ENCODE data around the gene NDNF.

Gene NDNF

DNA sequence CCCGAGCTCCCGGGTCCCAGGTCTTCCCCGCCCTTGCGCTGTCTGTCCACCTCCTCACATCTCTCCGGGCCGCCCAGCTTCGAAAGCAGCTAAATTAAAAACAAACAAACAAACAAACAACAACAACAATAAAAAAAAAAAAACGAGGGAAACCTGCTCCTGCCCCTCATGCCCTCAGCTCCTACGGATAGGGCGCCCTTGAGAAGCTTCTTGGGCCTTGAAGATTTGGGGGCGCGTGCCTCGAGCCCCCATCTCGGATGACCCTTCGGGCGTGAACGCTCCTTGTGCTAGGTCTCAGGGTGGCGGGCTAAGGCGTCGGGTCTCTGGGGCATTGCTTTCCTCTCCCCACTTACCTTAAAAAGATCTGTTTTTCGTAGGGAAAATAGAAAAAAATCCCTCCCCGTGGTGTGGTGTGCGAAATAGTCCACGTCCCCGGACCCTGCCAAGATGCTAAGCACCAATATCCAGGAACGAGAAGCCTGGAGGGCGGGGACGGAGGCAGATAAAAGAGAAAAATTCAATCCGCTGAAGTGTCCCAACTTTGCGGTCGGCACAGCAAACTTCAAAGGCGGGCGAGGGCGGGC lies 603 bp downstream of the NDNF start:
- Histone ChIP-seq H3K27me3 (ENCODE audit: low read depth, low read length) (no peaks in the 10 kb centered on the region), H3K36me3 (replicated peaks; ENCODE audit: low read depth, low read length) (no peaks in the 10 kb centered on the region), H3K27ac (ENCODE audit: low read length) (no peak overlapping the region), H3K79me2 (ENCODE audit: low read length) (no peaks in the 10 kb centered on the region), H3K4me1 (ENCODE audit: low read length) (no peaks in the 10 kb centered on the region), H4K20me1 (ENCODE audit: insufficient read depth, low read length) (no peaks in the 10 kb centered on the region), H3K4me2 (ENCODE audit: low read length) (no peak overlapping the region), H3K9me3 (ENCODE audit: insufficient read depth, low read length) (no peaks in the 10 kb centered on the region), H3K4me3 (ENCODE audit: low read length) (no peak overlapping the region), H2AFZ (ENCODE audit: low read depth, low read length) (no peak overlapping the region), H3K9ac (ENCODE audit: low read length) (no peak overlapping the region)
- TF ChIP-seq, protein P1, sequence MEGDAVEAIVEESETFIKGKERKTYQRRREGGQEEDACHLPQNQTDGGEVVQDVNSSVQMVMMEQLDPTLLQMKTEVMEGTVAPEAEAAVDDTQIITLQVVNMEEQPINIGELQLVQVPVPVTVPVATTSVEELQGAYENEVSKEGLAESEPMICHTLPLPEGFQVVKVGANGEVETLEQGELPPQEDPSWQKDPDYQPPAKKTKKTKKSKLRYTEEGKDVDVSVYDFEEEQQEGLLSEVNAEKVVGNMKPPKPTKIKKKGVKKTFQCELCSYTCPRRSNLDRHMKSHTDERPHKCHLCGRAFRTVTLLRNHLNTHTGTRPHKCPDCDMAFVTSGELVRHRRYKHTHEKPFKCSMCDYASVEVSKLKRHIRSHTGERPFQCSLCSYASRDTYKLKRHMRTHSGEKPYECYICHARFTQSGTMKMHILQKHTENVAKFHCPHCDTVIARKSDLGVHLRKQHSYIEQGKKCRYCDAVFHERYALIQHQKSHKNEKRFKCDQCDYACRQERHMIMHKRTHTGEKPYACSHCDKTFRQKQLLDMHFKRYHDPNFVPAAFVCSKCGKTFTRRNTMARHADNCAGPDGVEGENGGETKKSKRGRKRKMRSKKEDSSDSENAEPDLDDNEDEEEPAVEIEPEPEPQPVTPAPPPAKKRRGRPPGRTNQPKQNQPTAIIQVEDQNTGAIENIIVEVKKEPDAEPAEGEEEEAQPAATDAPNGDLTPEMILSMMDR (IDR thresholded peaks at IDR 0.05; ENCODE audit: low read depth, low read length), result no peak
- TF ChIP-seq EZH2phosphoT487 (IDR thresholded peaks at IDR 0.05; ENCODE audit: low read depth), result no peak

DNA sequence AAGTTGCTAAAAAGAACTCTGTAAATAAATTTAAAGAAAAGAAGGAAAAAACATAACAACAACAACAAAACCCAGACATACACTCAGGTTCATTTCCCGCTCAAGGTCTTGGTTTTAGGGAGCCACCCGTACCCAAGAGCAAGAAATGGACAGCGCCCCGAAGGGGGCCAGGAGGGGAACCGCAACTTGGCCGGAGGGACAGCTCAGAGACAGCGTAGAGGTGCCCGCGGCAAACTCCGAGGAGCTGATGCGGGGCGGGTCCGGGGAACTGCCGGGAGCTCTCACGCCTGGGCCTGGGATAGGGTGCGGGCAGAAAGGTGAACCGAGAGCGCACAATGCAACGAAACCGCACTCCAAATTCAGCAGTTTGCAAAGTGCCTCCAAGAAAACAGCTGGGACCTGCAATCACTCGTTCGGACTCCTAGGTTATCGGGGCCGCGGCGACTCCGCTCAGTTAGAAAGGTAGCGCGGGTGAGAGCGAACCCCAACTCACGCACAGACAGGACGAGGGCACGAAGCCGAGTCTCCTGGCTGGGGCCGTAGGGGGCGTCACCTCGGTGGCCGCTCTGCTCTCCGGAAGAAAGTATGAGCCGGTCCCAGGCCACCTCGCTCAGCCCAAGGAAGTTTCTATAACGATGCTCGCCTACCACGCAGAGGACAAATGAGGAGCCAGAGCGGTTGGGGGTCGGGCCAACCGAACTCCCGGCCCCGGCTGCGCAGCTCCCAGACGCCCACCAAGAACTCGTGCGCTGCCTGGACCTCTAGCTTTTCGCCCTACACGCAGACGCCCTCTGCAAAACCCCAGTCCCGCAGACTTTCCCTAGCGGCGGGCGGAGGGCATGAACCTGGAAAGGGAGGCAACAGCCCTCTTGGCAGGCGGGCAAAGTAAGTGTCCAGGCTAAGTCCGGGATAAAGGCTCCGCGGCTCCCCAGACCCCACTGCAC lies 1.4 kb downstream of the NDNF start:
- H3K4me3 ChIP-seq (ENCODE audit: low read length), result no peak overlapping the region
- H3K27me3 ChIP-seq (ENCODE audit: low read depth, low read length), result no peaks in the 10 kb centered on the region
- no peak overlapping the region for H2AFZ ChIP-seq (ENCODE audit: low read depth, low read length)

DNA sequence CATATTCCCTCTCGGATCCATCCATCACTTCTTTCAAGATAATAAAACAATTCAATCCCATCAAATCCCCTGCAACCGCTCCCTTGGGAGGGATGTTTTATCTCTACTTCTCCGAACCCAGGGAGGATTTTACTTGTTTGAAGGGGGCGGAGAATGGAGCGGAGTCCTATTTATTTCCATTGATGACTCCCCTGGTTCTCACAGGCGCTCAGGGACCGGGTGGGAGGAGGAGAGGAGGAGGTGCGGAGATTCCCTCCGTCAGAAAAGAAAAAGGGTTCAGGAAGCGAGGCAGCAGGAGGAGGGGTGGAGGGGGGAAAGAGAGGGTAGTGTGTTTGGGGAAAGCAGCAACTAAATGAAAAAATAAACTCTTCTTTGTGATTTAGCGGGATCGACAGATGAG lies 2.1 kb downstream of the NDNF start:
- Histone ChIP-seq H2AFZ (ENCODE audit: low read depth, low read length) (no peak overlapping the region), H3K4me2 (ENCODE audit: low read length) (no peak overlapping the region), H3K4me1 (ENCODE audit: low read length) (no peaks in the 10 kb centered on the region), H4K20me1 (ENCODE audit: insufficient read depth, low read length) (no peaks in the 10 kb centered on the region), H3K27me3 (ENCODE audit: low read depth, low read length) (no peaks in the 10 kb centered on the region), H3K4me3 (ENCODE audit: low read length) (no peak overlapping the region), H3K9me3 (ENCODE audit: insufficient read depth, low read length) (no peaks in the 10 kb centered on the region), H3K79me2 (ENCODE audit: low read length) (no peaks in the 10 kb centered on the region), H3K27ac (ENCODE audit: low read length) (no peak overlapping the region), H3K9ac (ENCODE audit: low read length) (no peak overlapping the region), H3K36me3 (replicated peaks; ENCODE audit: low read depth, low read length) (no peaks in the 10 kb centered on the region)
- TF ChIP-seq, protein P1 (IDR thresholded peaks at IDR 0.05; ENCODE audit: low read depth, low read length), result no peak
- TF ChIP-seq EZH2phosphoT487 (IDR thresholded peaks at IDR 0.05; ENCODE audit: low read depth), result no peak

More for the DNA sequence above, 1.4 kb downstream of the NDNF start:
- H3K9me3 ChIP-seq (ENCODE audit: insufficient read depth, low read length), result no peaks in the 10 kb centered on the region
- no peaks in the 10 kb centered on the region for H3K36me3 ChIP-seq (replicated peaks; ENCODE audit: low read depth, low read length)
- H3K27ac ChIP-seq (ENCODE audit: low read length), result no peak overlapping the region
- H3K9ac ChIP-seq (ENCODE audit: low read length), result no peak overlapping the region
- H4K20me1 ChIP-seq (ENCODE audit: insufficient read depth, low read length), result no peaks in the 10 kb centered on the region
- no peak overlapping the region for H3K4me2 ChIP-seq (ENCODE audit: low read length)
- no peaks in the 10 kb centered on the region for H3K79me2 ChIP-seq (ENCODE audit: low read length)
- TF ChIP-seq, protein P1 (IDR thresholded peaks at IDR 0.05; ENCODE audit: low read depth, low read length), result no peak
- no peak for TF ChIP-seq EZH2phosphoT487 (IDR thresholded peaks at IDR 0.05; ENCODE audit: low read depth)
- H3K4me1 ChIP-seq (ENCODE audit: low read length), result no peaks in the 10 kb centered on the region

DNA sequence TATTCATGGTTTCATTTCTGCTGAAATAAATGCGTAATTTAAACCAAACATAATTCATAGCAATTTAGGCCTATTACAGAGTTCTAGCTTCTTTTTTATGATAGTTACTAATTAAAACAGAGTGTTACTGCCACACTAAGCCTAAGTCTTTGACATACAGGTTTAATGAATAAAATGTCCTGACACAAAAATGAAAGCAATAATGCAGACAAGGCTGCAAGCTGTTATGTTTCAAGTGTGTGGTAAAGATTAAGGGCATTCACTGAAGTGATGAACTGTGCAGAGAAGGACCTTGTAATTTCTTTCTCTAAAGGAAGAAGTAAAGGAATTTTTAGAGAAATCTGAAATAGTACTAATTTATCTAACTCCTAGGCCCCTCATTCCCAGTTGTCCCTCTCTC lies 2.9 kb downstream of the NDNF start:
- no peak overlapping the region for H3K27ac ChIP-seq (ENCODE audit: low read length)
- no peak overlapping the region for H3K4me3 ChIP-seq (ENCODE audit: low read length)

More for the DNA sequence above, 2.9 kb downstream of the NDNF start:
- Histone ChIP-seq H3K4me1 (ENCODE audit: low read length) (no peaks in the 10 kb centered on the region), H3K4me2 (ENCODE audit: low read length) (no peak overlapping the region), H3K27me3 (ENCODE audit: low read depth, low read length) (no peaks in the 10 kb centered on the region), H2AFZ (ENCODE audit: low read depth, low read length) (no peak overlapping the region), H3K9ac (ENCODE audit: low read length) (no peak overlapping the region), H3K36me3 (replicated peaks; ENCODE audit: low read depth, low read length) (no peaks in the 10 kb centered on the region), H4K20me1 (ENCODE audit: insufficient read depth, low read length) (no peaks in the 10 kb centered on the region), H3K9me3 (ENCODE audit: insufficient read depth, low read length) (no peaks in the 10 kb centered on the region), H3K79me2 (ENCODE audit: low read length) (no peaks in the 10 kb centered on the region)
- TF ChIP-seq, protein P1 (IDR thresholded peaks at IDR 0.05; ENCODE audit: low read depth, low read length), result no peak
- no peak for TF ChIP-seq EZH2phosphoT487 (IDR thresholded peaks at IDR 0.05; ENCODE audit: low read depth)
